Glutamatergic neuron (in vitro differentiated cells): ENCODE data around the gene DUOX2. TPM values are rescaled to one million over a fixed set of nuclear protein-coding genes. Genes with fewer than 3 reads are reported as not detected.
A peak's percentile ranks its signal among the peaks of the same experiment; 100 is the strongest.

Experiments
- DNase-seq: peaks from one replicate; pipeline ENCODE4 v3.0.0; 2022
- H3K27ac Mint-ChIP-seq: one replicate; pipeline ENCODE4 v1.8.0; 2020; ENCODE audit warnings: mild to moderate bottlenecking, mixed read lengths, inconsistent platforms; ENCODE audit not compliant: unreplicated experiment
- H3K27me3 Mint-ChIP-seq: one replicate; pipeline ENCODE4 v1.8.0; 2020; ENCODE audit warnings: mild to moderate bottlenecking, moderate library complexity, mixed read lengths, inconsistent platforms; ENCODE audit not compliant: unreplicated experiment
- H3K36me3 Mint-ChIP-seq: one replicate; pipeline ENCODE4 v1.8.0; 2020; ENCODE audit warnings: mild to moderate bottlenecking, mixed read lengths, inconsistent platforms; ENCODE audit not compliant: unreplicated experiment
- H3K4me1 Mint-ChIP-seq: one replicate; pipeline ENCODE4 v1.8.0; 2020; ENCODE audit warnings: mild to moderate bottlenecking, low read depth, mixed read lengths, inconsistent platforms; ENCODE audit not compliant: unreplicated experiment
- H3K4me3 Mint-ChIP-seq: one replicate; pipeline ENCODE4 v1.8.0; 2020; ENCODE audit warnings: mild to moderate bottlenecking, mixed read lengths, inconsistent platforms; ENCODE audit not compliant: unreplicated experiment
- H3K9me3 Mint-ChIP-seq: one replicate; pipeline ENCODE4 v1.8.0; 2020; ENCODE audit warnings: mild to moderate bottlenecking, moderate library complexity, mixed read lengths, inconsistent platforms; ENCODE audit not compliant: unreplicated experiment
- total RNA-seq: library from RNA; stranded (reverse); fragmentation: NEBNext Ultra II Directional; extraction: Animal tissue kit (Norgen Biotek cat#: 25700); gene quantifications from one replicate; pipeline ENCODE4 v1.2.1, GENCODE V29; 2021; ENCODE audit not compliant: unreplicated experiment
- TF ChIP-seq, protein P1 (sequence below): fragments of 200-600 bp; sonication (generic); IDR thresholded peaks from one replicate; pipeline ENCODE4 v1.5.0; 2021; ENCODE audit not compliant: partially characterized antibody, unreplicated experiment

DUOX2 gene
- total RNA-seq, 1 donor from 2014 or later = not detected

DNA sequence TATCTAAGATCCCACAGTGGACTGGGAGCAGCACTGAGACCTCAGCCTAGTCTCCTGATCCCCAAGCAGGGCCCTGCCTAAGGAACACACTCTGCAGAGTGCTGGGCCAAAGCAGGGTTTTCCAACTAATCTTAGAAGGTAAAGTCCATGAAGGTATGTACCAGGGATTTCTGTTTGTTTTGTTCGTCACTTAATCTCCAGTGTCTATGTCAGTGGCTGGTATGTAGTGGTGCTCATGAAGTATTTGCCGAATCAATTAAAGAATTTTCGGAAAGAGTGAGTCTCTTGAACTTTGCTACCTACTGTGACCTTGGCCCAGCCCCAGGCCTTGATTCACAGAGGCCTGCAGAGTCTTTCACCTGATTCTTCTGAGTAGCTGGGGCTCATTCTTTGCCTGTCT, 17.5 kb upstream of the DUOX2 start:
- H3K27me3 Mint-ChIP-seq = peaks cover 36% of the 10 kb centered on the region
- peaks cover 5% of the 10 kb centered on the region for H3K9me3 Mint-ChIP-seq
- TF ChIP-seq, protein P1, sequence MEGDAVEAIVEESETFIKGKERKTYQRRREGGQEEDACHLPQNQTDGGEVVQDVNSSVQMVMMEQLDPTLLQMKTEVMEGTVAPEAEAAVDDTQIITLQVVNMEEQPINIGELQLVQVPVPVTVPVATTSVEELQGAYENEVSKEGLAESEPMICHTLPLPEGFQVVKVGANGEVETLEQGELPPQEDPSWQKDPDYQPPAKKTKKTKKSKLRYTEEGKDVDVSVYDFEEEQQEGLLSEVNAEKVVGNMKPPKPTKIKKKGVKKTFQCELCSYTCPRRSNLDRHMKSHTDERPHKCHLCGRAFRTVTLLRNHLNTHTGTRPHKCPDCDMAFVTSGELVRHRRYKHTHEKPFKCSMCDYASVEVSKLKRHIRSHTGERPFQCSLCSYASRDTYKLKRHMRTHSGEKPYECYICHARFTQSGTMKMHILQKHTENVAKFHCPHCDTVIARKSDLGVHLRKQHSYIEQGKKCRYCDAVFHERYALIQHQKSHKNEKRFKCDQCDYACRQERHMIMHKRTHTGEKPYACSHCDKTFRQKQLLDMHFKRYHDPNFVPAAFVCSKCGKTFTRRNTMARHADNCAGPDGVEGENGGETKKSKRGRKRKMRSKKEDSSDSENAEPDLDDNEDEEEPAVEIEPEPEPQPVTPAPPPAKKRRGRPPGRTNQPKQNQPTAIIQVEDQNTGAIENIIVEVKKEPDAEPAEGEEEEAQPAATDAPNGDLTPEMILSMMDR = no peak
- DNase-seq = no peak
- H3K4me3 Mint-ChIP-seq = no peak overlapping the region
- H3K4me1 Mint-ChIP-seq = peaks cover 2% of the 10 kb centered on the region
- no peaks in the 10 kb centered on the region for H3K36me3 Mint-ChIP-seq
- H3K27ac Mint-ChIP-seq = no peak overlapping the region

DNA sequence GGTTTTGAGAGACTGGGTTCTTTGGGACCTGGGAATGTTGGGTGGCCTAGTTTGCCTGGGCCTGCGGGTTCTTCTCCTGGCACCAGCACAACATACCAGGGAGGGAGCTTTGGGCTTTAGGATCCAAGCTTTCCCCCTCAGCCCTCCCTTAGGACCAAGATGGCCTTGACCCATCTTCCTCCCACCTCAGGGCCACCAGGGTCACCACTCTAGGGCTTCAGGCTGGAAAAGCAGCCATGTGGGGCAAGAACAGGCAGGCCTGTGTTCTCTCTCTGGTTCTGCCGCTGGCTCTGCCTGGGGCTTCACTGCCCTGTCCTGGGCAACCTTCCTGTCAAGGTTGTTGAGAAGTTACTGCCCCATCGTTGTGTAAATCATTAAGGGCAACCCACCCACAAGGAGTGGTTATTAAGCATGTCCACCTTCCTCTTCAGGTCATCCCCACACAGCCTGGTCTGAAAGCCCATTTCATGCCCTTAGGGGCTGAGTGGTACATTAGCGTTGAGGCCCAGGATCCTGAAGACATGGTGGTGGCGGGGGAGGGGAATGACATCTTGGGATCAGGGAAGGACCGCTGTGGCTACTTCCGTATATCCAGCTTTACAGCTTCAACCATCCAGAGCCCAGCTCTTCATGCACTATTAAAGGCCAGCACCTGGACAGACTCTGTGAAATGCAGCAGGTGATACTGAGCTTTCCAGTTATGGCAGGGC, 16.5 kb upstream of the DUOX2 start:
- Mint-ChIP-seq H3K27me3 (peaks cover 31% of the 10 kb centered on the region), H3K4me3 (no peak overlapping the region), H3K4me1 (peaks cover 2% of the 10 kb centered on the region), H3K36me3 (no peaks in the 10 kb centered on the region), H3K9me3 (peaks cover 5% of the 10 kb centered on the region), H3K27ac (no peak overlapping the region)
- no peak for DNase-seq
- TF ChIP-seq, protein P1 = no peak

DNA sequence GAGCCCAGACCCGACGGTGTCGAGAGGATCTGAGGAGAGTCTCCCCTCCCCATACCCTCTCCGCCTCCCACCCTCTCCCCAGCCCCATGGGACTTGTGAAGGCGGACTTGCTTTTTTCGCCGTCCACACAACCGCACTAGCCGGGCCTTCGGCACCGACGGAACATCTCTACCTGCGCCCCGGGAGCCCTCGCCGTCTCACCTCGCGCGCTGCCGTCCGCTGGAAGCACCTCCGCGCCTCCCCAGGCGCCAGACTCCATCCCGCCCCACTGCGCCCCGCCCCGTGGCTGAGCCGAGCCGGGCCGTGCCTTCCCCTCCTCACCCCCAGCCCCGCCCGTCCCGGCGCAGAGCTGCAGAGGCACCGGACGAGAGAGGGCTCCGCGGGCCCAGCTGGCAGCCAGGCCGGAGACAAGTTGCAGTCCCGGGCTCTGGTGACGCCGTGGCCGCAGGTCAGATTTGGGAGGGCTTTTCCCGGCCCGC, 15.7 kb upstream of the DUOX2 start, which contains the start of the genes DUOX1 and DUOXA1:
Gene DUOX1 (plus strand): TSS at position 344 of the 479 bp plus-strand sequence. CDS start 1,973 bp downstream, outside the sequence.
Gene DUOXA1 (minus strand): TSS at position 229 of the 479 bp plus-strand sequence. CDS start 6,865 bp downstream, outside the sequence.
- no peak for DNase-seq
- peaks cover 4% of the 10 kb centered on the region for H3K9me3 Mint-ChIP-seq
- H3K27me3 Mint-ChIP-seq = peaks cover 33% of the 10 kb centered on the region
- TF ChIP-seq, protein P1 = no peak
- no peak within 1 kb of the TSS for H3K27ac Mint-ChIP-seq
- H3K36me3 Mint-ChIP-seq = no peaks in the 10 kb centered on the region
- peak within 1 kb of the TSS; percentile 44 for H3K4me3 Mint-ChIP-seq
- H3K4me1 Mint-ChIP-seq = peaks cover 1% of the 10 kb centered on the region

DNA sequence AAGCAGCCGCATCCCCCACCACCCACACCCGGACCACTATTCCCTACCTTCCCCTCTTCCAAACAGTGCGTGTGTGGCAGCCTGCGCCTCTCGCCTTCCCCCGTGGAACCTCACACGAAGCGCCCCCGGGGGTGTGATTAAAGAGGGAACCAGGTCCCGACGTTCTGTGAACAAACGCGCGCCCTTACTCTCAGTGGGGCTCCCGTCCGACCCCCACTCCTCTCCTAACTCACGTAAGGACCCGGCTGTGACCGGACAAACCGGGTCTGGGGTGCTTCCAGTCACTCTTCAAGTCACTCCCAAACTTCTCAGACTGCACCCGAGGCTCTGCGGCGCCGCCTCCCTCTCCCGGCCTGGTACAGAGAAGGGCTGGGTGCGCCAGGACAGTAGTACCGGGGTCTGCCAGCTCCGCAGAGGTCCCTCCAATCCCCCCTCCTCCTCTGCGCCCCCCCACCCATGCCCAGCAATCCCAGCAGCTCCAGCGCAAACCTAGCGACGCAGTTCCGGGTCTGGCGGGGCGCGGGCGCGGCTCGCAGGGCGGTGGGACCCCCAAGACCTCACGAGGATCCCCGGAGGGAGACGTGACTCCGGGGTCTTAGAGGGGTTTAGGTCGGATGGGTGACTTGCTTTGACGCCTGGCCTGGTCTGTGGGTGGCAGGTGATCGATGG, 15.1 kb upstream of the DUOX2 start:
- Mint-ChIP-seq H3K4me1 (no peaks in the 10 kb centered on the region), H3K27ac (no peak overlapping the region), H3K27me3 (peaks cover 31% of the 10 kb centered on the region), H3K4me3 (no peak overlapping the region), H3K9me3 (peaks cover 3% of the 10 kb centered on the region), H3K36me3 (no peaks in the 10 kb centered on the region)
- no peak for DNase-seq
- TF ChIP-seq, protein P1 = no peak
